HepG2 (cell line): ENCODE measurements around the gene MVB12A. TPM values are rescaled to one million over a fixed set of nuclear protein-coding genes. Genes with fewer than 3 reads are reported as not detected.
A peak's percentile ranks its signal among the peaks of the same experiment; 100 is the strongest.

Experiments used
- BCL6 ChIP-seq: IDR thresholded peaks from 2 replicates; pipeline ENCODE4 v1.6.1; 2016; ENCODE audit warnings: missing genetic modification reagents, missing compliant biosample characterization
- BCLAF1 ChIP-seq: fragments of 450-650 bp; IDR thresholded peaks from 2 replicates; pipeline ENCODE4 v1.6.1; 2017; ENCODE audit warnings: mild to moderate bottlenecking
- CCDC6 ChIP-seq: sonication (generic); formaldehyde crosslinking; IDR thresholded peaks from 2 replicates; pipeline ENCODE4 v1.8.1; 2022; ENCODE audit warnings: mild to moderate bottlenecking, missing genetic modification reagents, moderate library complexity
- EHMT2 ChIP-seq: fragments of 200-600 bp; sonication (generic); IDR thresholded peaks from 2 replicates; pipeline ENCODE4 v1.7.0; 2017; ENCODE audit warnings: antibody characterized with exemption, low read depth, low read length, borderline replicate concordance
- FOXC1 ChIP-seq: sonication (generic); formaldehyde crosslinking; IDR thresholded peaks from 2 replicates; pipeline ENCODE4 v1.8.0; 2022; ENCODE audit warnings: mild to moderate bottlenecking, missing genetic modification reagents, borderline replicate concordance
- KDM1A ChIP-seq: IDR thresholded peaks from 2 replicates; pipeline ENCODE4 v1.6.1; 2016; ENCODE audit warnings: missing compliant biosample characterization
- KDM4B ChIP-seq: sonication (generic); formaldehyde crosslinking; IDR thresholded peaks from 2 replicates; pipeline ENCODE4 v1.4.0; 2020; ENCODE audit warnings: missing genetic modification reagents
- NFYB ChIP-seq: sonication (generic); formaldehyde crosslinking; IDR thresholded peaks from 2 replicates; pipeline ENCODE4 v1.4.0; 2020; ENCODE audit warnings: missing genetic modification reagents
- NONO ChIP-seq, 2 experiments: fragments of 450-650 bp in 1 of 2; sonication (generic) in 1 of 2; formaldehyde crosslinking in 1 of 2; IDR thresholded peaks in 1 of 2; conservative IDR thresholded peaks in 1 of 2; 2 replicates each; pipeline versions ENCODE4 v1.6.1 to v1.8.0; 2017 to 2022; ENCODE audit warnings: mild to moderate bottlenecking in 1 of 2, missing genetic modification reagents in 1 of 2, moderate library complexity in 1 of 2
- ONECUT2 ChIP-seq: sonication (generic); formaldehyde crosslinking; IDR thresholded peaks from 2 replicates; pipeline ENCODE4 v1.4.0; 2020; ENCODE audit warnings: missing genetic modification reagents
- SP5 ChIP-seq: IDR thresholded peaks from 2 replicates; pipeline ENCODE4 v1.6.1; 2016; ENCODE audit warnings: low read depth, borderline replicate concordance
- TCF12 ChIP-seq, 2 experiments: fragments of 450-650 bp in 1 of 2; sonication (generic) in 1 of 2; formaldehyde crosslinking in 1 of 2; IDR thresholded peaks; 2 replicates each; pipeline versions ENCODE4 v1.6.1 to v1.8.0; 2017 to 2022; ENCODE audit warnings: antibody characterized with exemption in 1 of 2, mild to moderate bottlenecking in 1 of 2, missing genetic modification reagents in 1 of 2, moderate library complexity in 1 of 2
- ZFP90 ChIP-seq: sonication (generic); formaldehyde crosslinking; IDR thresholded peaks from 2 replicates; pipeline ENCODE4 v1.8.0; 2022; ENCODE audit warnings: missing genetic modification reagents, mild to moderate bottlenecking, inconsistent platforms, borderline replicate concordance
- ZNF234 ChIP-seq: sonication (generic); formaldehyde crosslinking; conservative IDR thresholded peaks from 2 replicates; pipeline ENCODE4 v1.5.1; 2020; ENCODE audit warnings: mild to moderate bottlenecking, missing genetic modification reagents
- ZNF296 ChIP-seq: sonication (generic); formaldehyde crosslinking; conservative IDR thresholded peaks from 2 replicates; pipeline ENCODE4 v1.5.0; 2020; ENCODE audit warnings: mild to moderate bottlenecking, missing genetic modification reagents
- ZNF333 ChIP-seq: sonication (generic); formaldehyde crosslinking; IDR thresholded peaks from 2 replicates; pipeline ENCODE4 v1.4.0; 2020; ENCODE audit warnings: mild to moderate bottlenecking, missing genetic modification reagents, borderline replicate concordance
- ZNF337 ChIP-seq: sonication (generic); formaldehyde crosslinking; IDR thresholded peaks from 2 replicates; pipeline ENCODE4 v1.5.1; 2020; ENCODE audit warnings: missing genetic modification reagents, low read depth, mild to moderate bottlenecking, borderline replicate concordance
- ZNF572 ChIP-seq: sonication (generic); formaldehyde crosslinking; IDR thresholded peaks from 2 replicates; pipeline ENCODE4 v1.5.1; 2020; ENCODE audit warnings: mild to moderate bottlenecking, missing genetic modification reagents
- ZNF709 ChIP-seq: sonication (generic); formaldehyde crosslinking; IDR thresholded peaks from 2 replicates; pipeline ENCODE4 v1.5.0; 2020; ENCODE audit warnings: mild to moderate bottlenecking, missing genetic modification reagents
- ZNF788 ChIP-seq: sonication (generic); formaldehyde crosslinking; IDR thresholded peaks from 2 replicates; pipeline ENCODE4 v1.5.0; 2020; ENCODE audit warnings: mild to moderate bottlenecking, missing genetic modification reagents, borderline replicate concordance
- ZNF841 ChIP-seq: sonication (generic); formaldehyde crosslinking; IDR thresholded peaks from 2 replicates; pipeline ENCODE4 v1.8.1; 2023; ENCODE audit warnings: missing genetic modification reagents, borderline replicate concordance
- ZSCAN5A ChIP-seq: sonication (generic); formaldehyde crosslinking; IDR thresholded peaks from 2 replicates; pipeline ENCODE4 v1.8.0; 2022; ENCODE audit warnings: mild to moderate bottlenecking, missing genetic modification reagents, borderline replicate concordance
- ZSCAN9 ChIP-seq: IDR thresholded peaks from 2 replicates; pipeline ENCODE4 v1.6.1; 2016; ENCODE audit warnings: borderline replicate concordance
- polyA plus RNA-seq, 8 experiments: library from polyadenylated mRNA; depleted of rRNA in 3 of 8; stranded (reverse) in 7 of 8; unstranded in 1 of 8; fragments of >200 nt; fragmentation: Illumina TruSeq in 4 of 8; extraction: Trizol in 4 of 8; gene quantifications; 2 replicates each; pipeline versions ENCODE4 v1.2.1 to v1.2.3, GENCODE V29; 2011 to 2016; ENCODE audit warnings: low read depth in 4 of 8, missing spikeins in 1 of 8, mixed read lengths in 1 of 8; ENCODE audit not compliant: insufficient read depth in 1 of 8
- total RNA-seq, 5 experiments: library from RNA; depleted of rRNA; stranded (reverse); fragments of >200 nt; fragmentation: Illumina TruSeq; extraction: Trizol; gene quantifications; 2 replicates each; pipeline ENCODE4 v1.2.3, GENCODE V29; 2016; ENCODE audit warnings: low read depth in 1 of 5
- TF ChIP-seq, protein P1 (sequence below): IDR thresholded peaks from 2 replicates; pipeline ENCODE4 v1.6.1; 2018; ENCODE audit warnings: missing genetic modification reagents
- TF ChIP-seq, protein P2 (sequence below): sonication (generic); formaldehyde crosslinking; IDR thresholded peaks from 2 replicates; pipeline ENCODE4 v1.8.0; 2022; ENCODE audit warnings: mild to moderate bottlenecking, missing genetic modification reagents, moderate library complexity

The MVB12A gene
- total and polyA plus RNA-seq, 2 of the 13 experiments (the other 11 are each of a cell fraction or from before 2014, with no cell fraction given) = 35.7 to 36.1 TPM

DNA sequence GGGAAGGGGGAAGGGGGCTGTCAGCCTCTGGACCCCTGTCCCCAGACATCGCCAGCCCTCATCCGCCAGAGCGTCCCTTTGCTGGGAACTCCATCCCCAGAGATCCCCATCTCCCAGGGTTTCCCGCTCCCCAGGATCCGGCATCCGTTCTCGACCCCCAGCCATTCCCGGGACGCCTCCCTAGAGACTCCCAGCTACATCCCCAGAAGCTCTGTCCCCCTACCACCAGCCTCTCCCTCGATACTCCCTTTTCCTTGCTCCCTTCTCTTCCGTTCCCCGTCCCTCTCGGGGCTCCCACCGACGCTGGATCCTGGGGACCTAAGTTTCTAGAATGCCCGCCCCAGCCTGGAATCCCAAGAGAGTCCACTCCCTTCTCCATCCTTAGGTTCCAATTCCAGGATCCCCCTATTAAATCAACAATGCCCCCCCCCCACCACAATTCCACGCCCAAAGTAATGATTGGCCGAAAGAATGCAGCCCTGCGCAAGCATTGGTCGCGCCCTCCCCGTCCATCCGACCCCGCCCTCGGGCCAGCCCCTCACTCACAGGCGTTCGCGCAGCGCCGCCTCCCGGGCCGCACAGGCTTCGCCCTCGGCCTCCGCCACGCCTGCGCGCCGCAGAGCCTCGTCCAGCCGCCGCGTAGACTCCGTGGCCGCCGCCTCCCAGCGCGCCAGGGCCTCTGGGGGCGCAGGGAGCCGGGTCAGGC, 29.0 kb upstream of the MVB12A start (continued):
- TF ChIP-seq, protein P1, sequence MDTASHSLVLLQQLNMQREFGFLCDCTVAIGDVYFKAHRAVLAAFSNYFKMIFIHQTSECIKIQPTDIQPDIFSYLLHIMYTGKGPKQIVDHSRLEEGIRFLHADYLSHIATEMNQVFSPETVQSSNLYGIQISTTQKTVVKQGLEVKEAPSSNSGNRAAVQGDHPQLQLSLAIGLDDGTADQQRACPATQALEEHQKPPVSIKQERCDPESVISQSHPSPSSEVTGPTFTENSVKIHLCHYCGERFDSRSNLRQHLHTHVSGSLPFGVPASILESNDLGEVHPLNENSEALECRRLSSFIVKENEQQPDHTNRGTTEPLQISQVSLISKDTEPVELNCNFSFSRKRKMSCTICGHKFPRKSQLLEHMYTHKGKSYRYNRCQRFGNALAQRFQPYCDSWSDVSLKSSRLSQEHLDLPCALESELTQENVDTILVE (CRISPR knock-in tag) = no peak
- TF ChIP-seq ZSCAN5A (no peak), ONECUT2 (no peak), ZSCAN9 (no peak), ZNF337 (CRISPR knock-in tag) (no peak), ZNF333 (CRISPR knock-in tag) (no peak), BCLAF1 (no peak), ZNF296 (CRISPR knock-in tag) (no peak), SP5 (CRISPR knock-in tag) (no peak), ZNF841 (CRISPR knock-in tag) (no peak), EHMT2 (no peak), NONO (IDR thresholded peaks at IDR 0.05) (no peak), NONO (CRISPR knock-in tag; conservative IDR thresholded peaks at IDR 0.05) (peak; percentile 88), CCDC6 (no peak; the same call in 1 of the 2 replicates), KDM4B (CRISPR knock-in tag) (no peak), KDM1A (CRISPR knock-in tag) (no peak), ZNF234 (no peak), ZNF709 (no peak), NFYB (peak; percentile 82), FOXC1 (CRISPR knock-in tag) (no peak), ZNF572 (CRISPR knock-in tag) (no peak), ZFP90 (CRISPR knock-in tag) (no peak; the same call in 1 of the 2 replicates), ZNF788 (CRISPR knock-in tag) (no peak), TCF12 (IDR thresholded peaks at IDR 0.05) (no peak), TCF12 (CRISPR knock-in tag; IDR thresholded peaks at IDR 0.05) (no peak), BCL6 (no peak)
- TF ChIP-seq, protein P2, sequence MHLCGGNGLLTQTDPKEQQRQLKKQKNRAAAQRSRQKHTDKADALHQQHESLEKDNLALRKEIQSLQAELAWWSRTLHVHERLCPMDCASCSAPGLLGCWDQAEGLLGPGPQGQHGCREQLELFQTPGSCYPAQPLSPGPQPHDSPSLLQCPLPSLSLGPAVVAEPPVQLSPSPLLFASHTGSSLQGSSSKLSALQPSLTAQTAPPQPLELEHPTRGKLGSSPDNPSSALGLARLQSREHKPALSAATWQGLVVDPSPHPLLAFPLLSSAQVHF (CRISPR knock-in tag) = no peak
